Ishikawa (cell line): ENCODE data around the gene NRG3.

Source experiments
- CEBPB ChIP-seq: IDR thresholded peaks from 2 replicates; pipeline ENCODE4 v1.6.1; 2012
- CREB1 ChIP-seq: IDR thresholded peaks from 2 replicates; pipeline ENCODE4 v1.6.1; 2012; ENCODE audit warnings: low read depth
- EGR1 ChIP-seq: IDR thresholded peaks from 2 replicates; pipeline ENCODE4 v1.6.1; 2012
- EP300 ChIP-seq: IDR thresholded peaks from 2 replicates; pipeline ENCODE4 v1.6.1; 2012; ENCODE audit warnings: borderline replicate concordance
- FOXM1 ChIP-seq: IDR thresholded peaks from 2 replicates; pipeline ENCODE4 v1.6.1; 2012; ENCODE audit warnings: low read depth, borderline replicate concordance
- MAX ChIP-seq: IDR thresholded peaks from 2 replicates; pipeline ENCODE4 v1.6.1; 2012
- NFIC ChIP-seq: IDR thresholded peaks from 2 replicates; pipeline ENCODE4 v1.6.1; 2012
- RAD21 ChIP-seq: IDR thresholded peaks from 2 replicates; pipeline ENCODE4 v1.6.1; 2012; ENCODE audit warnings: low read depth
- TAF1 ChIP-seq: IDR thresholded peaks from 2 replicates; pipeline ENCODE4 v1.6.1; 2012; ENCODE audit warnings: low read depth, mild to moderate bottlenecking
- TCF12 ChIP-seq: IDR thresholded peaks from 2 replicates; pipeline ENCODE4 v1.6.1; 2012; ENCODE audit warnings: low read depth
- TEAD4 ChIP-seq: IDR thresholded peaks from 2 replicates; pipeline ENCODE4 v1.6.1; 2012
- USF1 ChIP-seq: IDR thresholded peaks from 2 replicates; pipeline ENCODE4 v1.6.1; 2012
- YY1 ChIP-seq: IDR thresholded peaks from 2 replicates; pipeline ENCODE4 v1.6.1; 2012; ENCODE audit warnings: low read depth
- ZBTB7A ChIP-seq: IDR thresholded peaks from 2 replicates; pipeline ENCODE4 v1.6.1; 2012; ENCODE audit warnings: low read depth
- TF ChIP-seq, protein P1 (sequence below): IDR thresholded peaks from 2 replicates; pipeline ENCODE4 v1.6.1; 2012; ENCODE audit warnings: low read depth, mild to moderate bottlenecking

Gene NRG3

GRCh38 chr10:81963606-81964005 lies 88.6 kb downstream of the NRG3 start:
- TF ChIP-seq CEBPB (no peak), USF1 (no peak), CREB1 (no peak), TCF12 (no peak), TAF1 (no peak), ZBTB7A (no peak), RAD21 (no peak), FOXM1 (no peak), TEAD4 (no peak), MAX (no peak), YY1 (no peak), EP300 (no peak), NFIC (no peak), EGR1 (no peak)
- TF ChIP-seq, protein P1, sequence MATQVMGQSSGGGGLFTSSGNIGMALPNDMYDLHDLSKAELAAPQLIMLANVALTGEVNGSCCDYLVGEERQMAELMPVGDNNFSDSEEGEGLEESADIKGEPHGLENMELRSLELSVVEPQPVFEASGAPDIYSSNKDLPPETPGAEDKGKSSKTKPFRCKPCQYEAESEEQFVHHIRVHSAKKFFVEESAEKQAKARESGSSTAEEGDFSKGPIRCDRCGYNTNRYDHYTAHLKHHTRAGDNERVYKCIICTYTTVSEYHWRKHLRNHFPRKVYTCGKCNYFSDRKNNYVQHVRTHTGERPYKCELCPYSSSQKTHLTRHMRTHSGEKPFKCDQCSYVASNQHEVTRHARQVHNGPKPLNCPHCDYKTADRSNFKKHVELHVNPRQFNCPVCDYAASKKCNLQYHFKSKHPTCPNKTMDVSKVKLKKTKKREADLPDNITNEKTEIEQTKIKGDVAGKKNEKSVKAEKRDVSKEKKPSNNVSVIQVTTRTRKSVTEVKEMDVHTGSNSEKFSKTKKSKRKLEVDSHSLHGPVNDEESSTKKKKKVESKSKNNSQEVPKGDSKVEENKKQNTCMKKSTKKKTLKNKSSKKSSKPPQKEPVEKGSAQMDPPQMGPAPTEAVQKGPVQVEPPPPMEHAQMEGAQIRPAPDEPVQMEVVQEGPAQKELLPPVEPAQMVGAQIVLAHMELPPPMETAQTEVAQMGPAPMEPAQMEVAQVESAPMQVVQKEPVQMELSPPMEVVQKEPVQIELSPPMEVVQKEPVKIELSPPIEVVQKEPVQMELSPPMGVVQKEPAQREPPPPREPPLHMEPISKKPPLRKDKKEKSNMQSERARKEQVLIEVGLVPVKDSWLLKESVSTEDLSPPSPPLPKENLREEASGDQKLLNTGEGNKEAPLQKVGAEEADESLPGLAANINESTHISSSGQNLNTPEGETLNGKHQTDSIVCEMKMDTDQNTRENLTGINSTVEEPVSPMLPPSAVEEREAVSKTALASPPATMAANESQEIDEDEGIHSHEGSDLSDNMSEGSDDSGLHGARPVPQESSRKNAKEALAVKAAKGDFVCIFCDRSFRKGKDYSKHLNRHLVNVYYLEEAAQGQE: no peak

DNA sequence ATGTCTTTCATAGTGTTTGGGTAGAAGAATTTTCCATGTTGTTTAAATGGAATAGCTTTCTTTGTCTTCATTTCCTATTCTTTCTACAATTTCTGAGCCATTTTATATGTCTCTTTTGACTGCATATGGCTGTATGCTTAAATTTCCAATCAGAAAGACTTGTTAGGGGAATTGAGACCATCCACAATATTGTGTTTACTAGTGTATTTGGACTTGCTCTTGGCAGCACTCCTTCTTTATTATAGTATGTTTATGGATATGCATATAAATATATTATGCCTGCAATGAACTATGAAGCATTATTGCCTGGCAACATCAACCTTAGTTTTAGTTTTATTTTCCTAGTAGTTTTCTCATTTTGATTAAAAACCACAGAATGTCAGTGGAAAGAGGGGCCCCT lies 92.7 kb downstream of the NRG3 start:
- TF ChIP-seq TCF12 (no peak), EGR1 (no peak), ZBTB7A (no peak), CREB1 (no peak), TAF1 (no peak), FOXM1 (no peak), EP300 (no peak), RAD21 (no peak), MAX (no peak)

- no peak for TF ChIP-seq RAD21
- no peak for TF ChIP-seq TEAD4
- TF ChIP-seq CEBPB: no peak
- no peak for TF ChIP-seq TCF12
- TF ChIP-seq ZBTB7A: no peak
- TF ChIP-seq USF1: no peak
- no peak for TF ChIP-seq MAX
- no peak for TF ChIP-seq NFIC
- TF ChIP-seq FOXM1: no peak
- TF ChIP-seq EGR1: no peak
- no peak for TF ChIP-seq TAF1
- TF ChIP-seq EP300: no peak
- no peak for TF ChIP-seq CREB1
- TF ChIP-seq, protein P1: no peak
- TF ChIP-seq YY1: no peak
Observed at GRCh38 chr10:81969136-81969535, 94.1 kb downstream of the NRG3 start.

- no peak for TF ChIP-seq YY1
- TF ChIP-seq, protein P1: peak; percentile 85
Observed at GRCh38 chr10:81978238-81978637, 103.2 kb downstream of the NRG3 start.

GRCh38 chr10:81981724-81982123 lies 106.7 kb downstream of the NRG3 start:
- TF ChIP-seq YY1: no peak
- TF ChIP-seq, protein P1: no peak
- no peak for TF ChIP-seq EGR1
- no peak for TF ChIP-seq RAD21
- no peak for TF ChIP-seq ZBTB7A
- no peak for TF ChIP-seq FOXM1
- no peak for TF ChIP-seq NFIC
- TF ChIP-seq USF1: no peak
- no peak for TF ChIP-seq CEBPB
- TF ChIP-seq TEAD4: no peak
- no peak for TF ChIP-seq MAX
- TF ChIP-seq EP300: no peak
- TF ChIP-seq CREB1: no peak
- TF ChIP-seq TAF1: no peak
- TF ChIP-seq TCF12: no peak
